ENCODE measurements around the gene ZNF106.

DNA sequence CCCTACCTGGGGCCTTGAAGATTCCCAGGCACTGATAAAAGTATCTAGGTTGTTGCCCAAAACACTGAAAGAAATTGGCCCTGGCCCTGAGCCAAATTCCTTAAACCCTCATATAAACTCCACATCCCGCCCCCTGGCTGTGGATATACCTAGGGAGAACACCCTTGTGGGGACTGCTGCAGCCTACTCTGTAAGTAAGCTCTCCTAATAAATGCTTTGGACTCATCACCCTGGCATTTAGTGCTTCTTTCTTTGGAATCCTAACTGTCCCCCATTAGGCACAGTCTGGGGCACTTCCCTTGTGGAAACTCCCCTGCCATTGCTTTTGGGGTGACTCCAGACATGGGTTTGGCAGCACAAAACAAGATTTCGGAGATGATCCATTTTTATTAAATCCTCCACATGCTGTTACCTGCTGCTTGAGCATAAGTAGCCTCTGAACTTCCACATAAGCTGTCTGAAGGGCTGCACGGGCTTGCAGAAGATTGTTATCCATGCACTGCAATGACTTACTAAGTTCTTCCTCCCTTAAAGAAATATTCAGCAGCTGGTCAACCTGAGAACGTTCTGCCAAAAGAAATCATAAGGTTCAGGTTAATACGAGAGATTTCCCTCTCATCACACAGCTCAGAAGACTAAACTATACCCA lies 46.4 kb downstream of the ZNF106 start:
- TF ChIP-seq POLR2A (IDR thresholded peaks at IDR 0.05) = no peak
- TF ChIP-seq, protein P1, sequence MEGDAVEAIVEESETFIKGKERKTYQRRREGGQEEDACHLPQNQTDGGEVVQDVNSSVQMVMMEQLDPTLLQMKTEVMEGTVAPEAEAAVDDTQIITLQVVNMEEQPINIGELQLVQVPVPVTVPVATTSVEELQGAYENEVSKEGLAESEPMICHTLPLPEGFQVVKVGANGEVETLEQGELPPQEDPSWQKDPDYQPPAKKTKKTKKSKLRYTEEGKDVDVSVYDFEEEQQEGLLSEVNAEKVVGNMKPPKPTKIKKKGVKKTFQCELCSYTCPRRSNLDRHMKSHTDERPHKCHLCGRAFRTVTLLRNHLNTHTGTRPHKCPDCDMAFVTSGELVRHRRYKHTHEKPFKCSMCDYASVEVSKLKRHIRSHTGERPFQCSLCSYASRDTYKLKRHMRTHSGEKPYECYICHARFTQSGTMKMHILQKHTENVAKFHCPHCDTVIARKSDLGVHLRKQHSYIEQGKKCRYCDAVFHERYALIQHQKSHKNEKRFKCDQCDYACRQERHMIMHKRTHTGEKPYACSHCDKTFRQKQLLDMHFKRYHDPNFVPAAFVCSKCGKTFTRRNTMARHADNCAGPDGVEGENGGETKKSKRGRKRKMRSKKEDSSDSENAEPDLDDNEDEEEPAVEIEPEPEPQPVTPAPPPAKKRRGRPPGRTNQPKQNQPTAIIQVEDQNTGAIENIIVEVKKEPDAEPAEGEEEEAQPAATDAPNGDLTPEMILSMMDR (IDR thresholded peaks at IDR 0.05) = no peak
